C4-2B (cell line): ENCODE data around the gene GOLGA1.

Experiments used
- H3K27ac ChIP-seq: fragments of 450-650 bp; 2 replicates; pipeline ENCODE4 v1.5.1; 2017
- ZFX ChIP-seq: fragments of 450-650 bp; IDR thresholded peaks from 2 replicates; pipeline ENCODE4 v1.6.1; 2017
- TF ChIP-seq, protein P1 (sequence below): fragments of 450-650 bp; conservative IDR thresholded peaks from 2 replicates; pipeline ENCODE4 v1.5.1; 2017; ENCODE audit warnings: mild to moderate bottlenecking

Gene GOLGA1

DNA sequence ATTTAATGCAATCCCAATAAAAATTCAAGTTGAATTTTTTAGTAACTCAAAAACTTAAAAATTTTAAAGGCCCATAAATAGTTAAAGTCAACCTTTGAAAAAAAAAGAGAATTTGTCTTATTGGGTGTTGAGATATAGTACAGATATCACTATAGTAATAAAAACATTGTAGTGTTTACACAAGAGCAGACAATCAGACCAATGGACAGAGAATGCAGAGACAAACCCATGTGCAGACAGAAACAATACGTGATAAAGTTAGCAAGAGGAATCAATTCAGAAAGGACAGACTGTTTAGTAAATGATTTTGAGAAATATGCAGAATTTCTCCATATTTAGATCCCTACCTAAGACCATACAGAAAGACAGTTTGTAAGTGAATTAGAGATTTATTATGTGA lies 33.9 kb downstream of the GOLGA1 start:
- no peak overlapping the region for H3K27ac ChIP-seq
- TF ChIP-seq ZFX = no peak
- TF ChIP-seq, protein P1, sequence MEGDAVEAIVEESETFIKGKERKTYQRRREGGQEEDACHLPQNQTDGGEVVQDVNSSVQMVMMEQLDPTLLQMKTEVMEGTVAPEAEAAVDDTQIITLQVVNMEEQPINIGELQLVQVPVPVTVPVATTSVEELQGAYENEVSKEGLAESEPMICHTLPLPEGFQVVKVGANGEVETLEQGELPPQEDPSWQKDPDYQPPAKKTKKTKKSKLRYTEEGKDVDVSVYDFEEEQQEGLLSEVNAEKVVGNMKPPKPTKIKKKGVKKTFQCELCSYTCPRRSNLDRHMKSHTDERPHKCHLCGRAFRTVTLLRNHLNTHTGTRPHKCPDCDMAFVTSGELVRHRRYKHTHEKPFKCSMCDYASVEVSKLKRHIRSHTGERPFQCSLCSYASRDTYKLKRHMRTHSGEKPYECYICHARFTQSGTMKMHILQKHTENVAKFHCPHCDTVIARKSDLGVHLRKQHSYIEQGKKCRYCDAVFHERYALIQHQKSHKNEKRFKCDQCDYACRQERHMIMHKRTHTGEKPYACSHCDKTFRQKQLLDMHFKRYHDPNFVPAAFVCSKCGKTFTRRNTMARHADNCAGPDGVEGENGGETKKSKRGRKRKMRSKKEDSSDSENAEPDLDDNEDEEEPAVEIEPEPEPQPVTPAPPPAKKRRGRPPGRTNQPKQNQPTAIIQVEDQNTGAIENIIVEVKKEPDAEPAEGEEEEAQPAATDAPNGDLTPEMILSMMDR = no peak

DNA sequence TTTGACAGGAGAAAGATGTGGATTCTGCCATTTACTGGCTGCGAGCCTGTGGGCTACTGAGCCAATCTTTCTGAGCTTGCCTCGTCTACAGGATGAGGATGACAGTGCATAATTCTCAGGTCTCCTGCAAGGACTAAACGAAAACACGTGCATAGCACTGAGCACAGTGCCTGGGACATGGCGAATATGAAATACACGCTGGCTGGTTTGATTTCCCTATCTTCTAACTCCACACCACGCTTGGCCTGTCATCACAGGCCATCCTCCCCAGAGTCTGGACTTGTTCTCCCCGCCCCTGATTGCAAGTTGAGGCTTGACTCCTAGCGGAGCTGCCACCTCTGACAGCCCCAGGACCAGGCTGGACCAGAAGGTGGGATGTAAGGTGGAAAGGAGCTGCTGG lies 41.0 kb downstream of the GOLGA1 start:
- TF ChIP-seq ZFX = no peak
- TF ChIP-seq, protein P1 = no peak
- H3K27ac ChIP-seq = no peak overlapping the region

DNA sequence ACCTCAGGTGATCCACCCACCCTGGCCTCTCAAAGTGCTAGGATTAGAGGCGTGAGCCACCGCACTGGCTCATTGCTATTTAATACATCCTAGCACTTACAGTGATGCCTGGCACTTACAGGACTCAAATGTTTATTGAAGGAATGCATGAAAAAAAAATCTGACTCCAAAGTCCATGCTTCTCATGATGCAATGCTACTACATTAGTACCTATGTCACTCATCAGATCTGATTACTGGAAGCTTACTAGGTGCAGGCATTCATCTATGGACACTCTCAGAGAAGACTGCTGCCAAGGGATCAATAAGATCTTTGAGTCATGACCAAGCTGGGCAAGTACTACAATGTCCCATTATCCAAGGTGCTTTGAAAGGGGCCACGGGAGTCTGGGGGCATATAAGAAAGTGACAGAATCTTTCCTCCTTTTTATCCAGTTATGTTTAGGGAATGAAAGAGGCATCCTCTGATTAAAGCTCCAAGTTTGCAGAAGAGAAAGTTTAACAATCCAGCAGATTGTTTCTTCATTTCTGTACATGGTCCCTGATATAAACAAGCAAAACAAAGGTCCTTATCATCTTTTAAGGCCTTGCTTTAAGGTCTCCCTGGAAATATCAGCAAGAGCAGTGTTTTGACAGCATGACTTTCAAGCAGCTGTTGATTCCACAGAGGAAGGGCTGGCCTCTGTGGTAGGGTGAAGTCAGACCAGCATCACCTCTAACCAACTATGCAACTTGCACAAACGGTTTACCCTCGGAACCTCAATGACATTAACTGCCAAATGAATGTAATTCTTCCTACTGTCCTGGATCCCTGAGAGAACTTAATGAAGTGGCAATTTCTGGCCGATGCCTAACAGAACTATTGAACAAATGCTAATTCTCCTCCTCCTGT lies 43.1 kb downstream of the GOLGA1 start:
- no peak for TF ChIP-seq ZFX
- TF ChIP-seq, protein P1 = no peak

DNA sequence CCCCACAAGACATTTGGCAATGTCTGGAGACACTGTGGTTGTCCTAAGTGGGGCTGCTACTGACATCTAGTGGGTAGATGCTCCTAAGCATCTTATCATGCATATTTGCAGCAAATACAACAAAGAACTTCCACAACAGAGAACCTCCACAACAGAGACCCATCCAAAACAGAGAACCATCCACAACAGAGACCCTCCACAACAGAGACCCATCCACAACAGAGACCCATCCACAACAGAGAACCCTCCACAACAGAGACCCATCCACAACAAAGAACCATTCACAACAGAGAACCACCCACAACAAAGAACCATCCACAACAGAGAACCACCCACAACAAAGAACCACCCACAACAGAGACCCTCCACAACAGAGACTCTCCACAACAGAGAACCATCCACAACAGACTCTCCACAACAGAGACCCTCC lies 46.1 kb downstream of the GOLGA1 start:
- TF ChIP-seq, protein P1 = no peak
- no peak for TF ChIP-seq ZFX
- H3K27ac ChIP-seq = no peak overlapping the region

More for the DNA sequence above, 43.1 kb downstream of the GOLGA1 start:
- no peak overlapping the region for H3K27ac ChIP-seq

DNA sequence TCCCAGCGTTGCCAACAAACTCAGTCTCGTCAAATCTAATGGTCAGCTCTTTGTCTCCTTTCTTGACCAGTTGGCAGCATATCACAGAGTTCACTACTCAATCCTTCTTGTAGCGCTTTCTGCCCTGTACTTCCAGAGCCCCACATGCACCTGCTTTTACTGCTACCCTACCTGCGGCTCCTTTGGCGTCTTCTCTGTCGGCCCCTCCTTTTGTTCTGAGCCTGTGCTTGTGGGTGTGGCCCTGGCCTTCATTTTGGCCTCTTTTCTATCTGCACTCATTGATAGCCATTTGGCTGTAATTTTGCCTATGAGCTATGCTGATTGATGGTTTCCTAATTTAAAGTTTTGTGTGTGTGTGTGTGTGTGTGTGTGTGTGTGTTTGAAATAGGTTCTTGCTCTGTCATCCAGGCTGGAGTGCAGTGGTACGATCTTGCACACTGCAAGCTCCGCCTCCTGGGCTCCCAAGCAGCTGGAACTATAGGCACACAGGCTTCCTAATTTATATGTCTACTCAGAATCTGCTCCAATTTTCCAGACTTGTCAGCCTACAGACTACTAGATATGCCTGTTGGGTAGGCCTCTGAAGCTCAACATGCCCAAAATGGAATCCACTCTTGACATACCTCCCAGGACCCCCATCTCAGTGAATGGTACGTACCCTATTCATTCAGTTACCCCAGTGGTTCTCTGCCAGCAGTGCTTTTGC lies 46.7 kb downstream of the GOLGA1 start:
- no peak for TF ChIP-seq ZFX
- TF ChIP-seq, protein P1 = no peak
- H3K27ac ChIP-seq = no peak overlapping the region

DNA sequence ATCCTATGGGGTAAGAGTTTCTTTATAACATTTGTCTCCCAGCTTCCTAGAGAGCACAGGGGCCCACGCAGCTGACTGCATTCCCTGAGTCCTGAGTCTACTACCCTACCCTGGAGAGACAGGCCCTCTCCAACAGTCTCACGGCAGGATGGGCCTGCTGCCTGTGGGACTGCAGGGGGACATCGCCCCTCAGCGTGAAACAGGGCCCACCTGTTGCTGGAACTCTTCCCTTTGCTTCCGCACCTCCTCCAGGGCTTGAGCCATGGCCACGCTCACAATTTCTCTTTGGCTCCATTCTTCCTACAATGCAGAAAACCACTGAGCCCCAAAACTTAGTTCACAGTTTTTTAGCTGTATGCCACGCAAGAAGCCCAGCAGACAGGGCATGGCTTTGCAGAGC lies 50.7 kb downstream of the GOLGA1 start:
- TF ChIP-seq, protein P1 = no peak
- TF ChIP-seq ZFX = no peak
- H3K27ac ChIP-seq = no peak overlapping the region

DNA sequence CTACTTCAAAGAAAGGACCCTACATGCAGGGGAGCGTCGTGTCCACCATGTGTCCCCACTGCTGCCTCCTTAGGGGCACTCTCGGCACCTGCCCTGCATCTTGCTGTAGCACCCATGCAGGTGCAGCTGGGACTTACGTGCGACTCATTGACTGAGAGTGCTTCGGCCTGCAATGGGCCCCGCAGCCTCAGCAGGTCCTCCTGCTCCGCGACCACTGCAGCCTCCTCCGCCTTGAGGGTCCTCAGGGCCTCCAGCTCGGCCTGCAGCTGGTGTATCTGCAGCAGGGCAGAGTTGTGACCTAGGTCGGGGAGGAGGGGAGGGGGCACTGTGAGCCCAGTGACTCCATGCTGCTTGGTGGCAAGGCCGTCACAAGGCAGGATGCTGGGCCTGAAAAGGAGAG lies 51.9 kb downstream of the GOLGA1 start:
- TF ChIP-seq, protein P1 = no peak
- TF ChIP-seq ZFX = no peak
- H3K27ac ChIP-seq = no peak overlapping the region
